ENCODE measurements around the gene SLC36A4. TPM values are rescaled to one million over a fixed set of nuclear protein-coding genes. Genes with fewer than 3 reads are reported as not detected.
"Not testable (repeated sequence)": the region's sequence is repeated elsewhere in the genome, so short reads cannot be mapped to it uniquely, and the experiment has no call there.

SLC36A4 gene
- polyA plus RNA-seq, 6 donors from 2014 or later, result 23.6 to 35.4 (median 34.0) TPM

DNA sequence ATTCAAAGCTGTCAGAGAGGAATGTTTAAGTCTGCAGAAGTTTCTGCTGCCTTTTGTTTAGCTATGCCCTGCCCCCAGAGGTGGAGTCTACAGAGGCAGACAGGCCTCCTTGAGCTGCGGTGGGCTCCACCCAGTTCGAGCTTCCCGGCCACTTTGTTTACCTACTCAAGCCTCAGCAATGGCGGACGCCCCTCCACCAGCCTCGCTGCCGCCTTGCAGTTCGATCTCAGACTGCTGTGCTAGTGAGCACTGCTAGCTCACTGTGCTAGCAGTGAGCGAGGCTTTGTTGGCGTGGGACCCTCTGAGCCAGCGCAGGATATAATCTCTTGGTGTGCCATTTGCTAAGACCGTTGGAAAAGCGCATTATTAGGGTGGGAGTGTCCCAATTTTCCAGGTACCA is 19.9 kb downstream of the SLC36A4 start:
- peaks cover 21 to 41% of the 10 kb centered on the region in 2 donors for H3K36me3 Mint-ChIP-seq
- H3K4me1 Mint-ChIP-seq, DNase-seq: not testable (repeated sequence)

DNA sequence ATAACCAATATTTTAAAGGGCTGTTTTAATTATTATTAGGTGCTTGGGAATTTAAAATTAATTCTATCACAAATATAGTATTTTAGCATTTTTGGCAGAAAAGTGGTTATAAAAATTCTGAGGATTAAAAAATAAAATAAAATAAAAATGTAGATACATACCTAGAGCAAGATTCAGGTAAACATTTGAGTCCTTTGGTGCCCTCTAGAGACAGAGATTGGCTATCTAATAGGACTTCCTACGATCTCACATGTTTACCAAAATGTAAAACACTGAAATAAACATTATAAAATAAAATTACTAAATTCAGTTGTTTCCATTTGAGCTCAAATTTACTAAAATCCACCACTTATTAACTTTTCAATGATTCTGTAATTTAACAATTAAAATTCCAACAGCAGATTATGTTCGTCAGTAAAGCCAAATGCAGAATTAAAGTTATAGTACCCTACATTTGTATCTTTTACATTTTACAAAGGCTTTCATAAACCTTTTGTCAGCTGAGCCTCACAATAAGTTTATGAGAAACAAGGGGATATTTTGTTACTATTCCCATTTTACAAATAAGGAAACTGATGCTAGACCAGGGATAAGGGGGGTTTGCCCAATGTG is 27.7 kb downstream of the SLC36A4 start:
- H3K9me3 Mint-ChIP-seq, result no peaks in the 10 kb centered on the region
- ATAC-seq (ENCODE audit: low read depth in 2 of 2) (no peak), DNase-seq (no peak)
- H3K36me3 Mint-ChIP-seq, result no peaks in the 10 kb centered on the region
- no peak overlapping the region for H3K4me3 Mint-ChIP-seq
- no peaks in the 10 kb centered on the region for H3K27me3 Mint-ChIP-seq
- no peak overlapping the region for H3K27ac Mint-ChIP-seq
- H3K4me1 Mint-ChIP-seq, result peaks cover 0 to 12% (median 0%) of the 10 kb centered on the region in 3 donors

More for the DNA sequence above, 19.9 kb downstream of the SLC36A4 start:
- not testable (repeated sequence) for H3K4me3 Mint-ChIP-seq; ATAC-seq (ENCODE audit: low read depth in 2 of 2); H3K27me3 Mint-ChIP-seq; H3K9me3 Mint-ChIP-seq
- H3K27ac Mint-ChIP-seq, result peak overlapping the region in 1 of 6 donors; percentile 72

DNA sequence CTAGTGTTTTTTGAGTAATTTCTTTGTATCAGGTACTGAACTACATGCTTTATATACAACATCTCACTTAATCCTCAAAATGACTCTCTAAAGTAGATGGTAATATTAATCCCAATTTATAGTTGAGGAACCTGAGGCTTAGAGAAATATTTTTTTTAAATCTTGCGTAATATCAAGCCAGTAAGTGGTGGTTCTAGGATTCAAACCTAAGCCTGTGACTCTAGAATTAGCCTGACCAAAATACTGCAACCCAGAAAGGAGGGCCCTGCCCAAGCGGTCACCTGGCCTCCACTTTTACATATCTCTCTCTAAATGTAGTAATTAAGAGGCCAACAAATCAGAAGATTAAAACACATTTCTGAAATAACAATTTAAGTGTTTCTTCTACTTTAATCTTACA is 28.6 kb downstream of the SLC36A4 start:
- no peak for ATAC-seq (ENCODE audit: low read depth in 2 of 2)
- DNase-seq, result no peak
- H3K4me1 Mint-ChIP-seq, result peaks cover 0 to 12% (median 0%) of the 10 kb centered on the region in 3 donors
- H3K4me3 Mint-ChIP-seq, result no peak overlapping the region
- no peaks in the 10 kb centered on the region for H3K27me3 Mint-ChIP-seq
- H3K36me3 Mint-ChIP-seq, result peaks cover 8 to 9% of the 10 kb centered on the region in 2 donors
- H3K9me3 Mint-ChIP-seq, result no peaks in the 10 kb centered on the region
- peak overlapping the region in 1 of 6 donors; percentile 18 for H3K27ac Mint-ChIP-seq

DNA sequence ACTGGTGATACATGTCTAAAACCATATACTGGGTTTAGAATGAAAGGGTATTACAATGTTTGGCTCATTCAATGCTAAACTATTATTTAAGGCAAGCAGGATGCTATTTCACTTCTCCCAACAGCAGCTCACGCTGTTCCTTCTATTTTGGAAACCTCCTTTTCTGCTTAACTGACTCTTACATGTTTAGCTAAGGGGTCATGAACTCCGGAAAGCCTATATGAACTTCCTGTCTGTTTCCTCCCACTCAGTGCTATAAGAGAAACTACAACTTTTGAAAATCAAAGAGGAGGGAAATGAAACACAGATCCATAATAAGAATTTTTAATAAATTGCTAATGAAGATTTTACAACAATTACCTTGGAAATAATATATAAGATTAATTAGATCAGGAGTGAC is 30.9 kb downstream of the SLC36A4 start:
- Mint-ChIP-seq H3K27me3 (no peaks in the 10 kb centered on the region), H3K9me3 (no peaks in the 10 kb centered on the region), H3K36me3 (peaks cover 13 to 17% of the 10 kb centered on the region in 2 donors), H3K4me3 (peak overlapping the region in 1 of 8 donors; percentile 6), H3K27ac (peak overlapping the region in 1 of 6 donors; percentile 7), H3K4me1 (peaks cover 0 to 12% (median 0%) of the 10 kb centered on the region in 3 donors)
- DNase-seq, result no peak
- no peak for ATAC-seq (ENCODE audit: low read depth in 2 of 2)

DNA sequence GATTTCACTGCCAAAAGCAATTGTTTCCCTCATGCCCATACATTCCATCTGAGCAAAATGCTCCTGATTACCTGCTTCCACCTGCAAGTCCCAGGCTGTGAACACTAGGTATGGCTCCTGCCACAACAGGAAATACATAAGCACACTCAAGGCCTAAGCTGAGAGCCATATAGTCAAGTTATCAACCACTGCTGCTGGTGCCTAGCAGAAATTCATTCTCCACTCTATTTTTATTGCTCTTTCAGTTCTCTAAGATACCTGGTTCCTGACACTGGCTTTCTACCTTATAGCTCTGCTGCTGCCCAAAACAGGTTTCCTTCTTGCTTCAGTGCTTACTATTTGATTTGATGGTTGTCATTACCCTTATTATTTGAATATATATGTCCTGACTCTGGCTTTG is 31.6 kb downstream of the SLC36A4 start:
- H3K36me3 Mint-ChIP-seq, result peaks cover 13 to 20% of the 10 kb centered on the region in 2 donors
- peak overlapping the region in 1 of 6 donors; percentile 7 for H3K27ac Mint-ChIP-seq

DNA sequence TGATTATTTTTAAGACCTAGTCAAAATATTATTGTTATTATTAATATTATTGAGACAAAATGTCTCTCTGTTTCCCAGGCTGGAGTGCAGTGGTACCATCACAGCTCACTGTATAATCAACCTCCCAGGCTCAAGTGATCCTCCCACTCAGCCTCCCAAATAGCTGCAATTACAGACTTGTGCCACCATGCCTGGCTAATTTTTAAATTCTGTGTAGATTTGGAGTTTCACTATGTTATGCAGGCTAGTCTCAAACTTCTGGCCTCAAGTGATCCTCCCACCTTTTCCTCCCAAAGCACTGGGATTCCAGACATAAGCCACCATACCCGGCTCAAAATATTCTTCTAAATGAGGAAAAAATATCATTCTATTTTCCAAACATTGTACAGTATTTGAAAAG is 37.0 kb downstream of the SLC36A4 start:
- Mint-ChIP-seq H3K27me3 (no peaks in the 10 kb centered on the region), H3K9me3 (peaks cover 0 to 14% (median 4%) of the 10 kb centered on the region in 7 donors), H3K36me3 (peaks cover 22 to 40% of the 10 kb centered on the region in 2 donors), H3K4me1 (no peaks in the 10 kb centered on the region), H3K4me3 (no peak overlapping the region), H3K27ac (no peak overlapping the region)
- DNase-seq (no peak), ATAC-seq (ENCODE audit: low read depth in 2 of 2) (no peak)

More for the DNA sequence above, 31.6 kb downstream of the SLC36A4 start:
- Mint-ChIP-seq H3K9me3 (no peaks in the 10 kb centered on the region), H3K4me1 (peaks cover 0 to 12% (median 0%) of the 10 kb centered on the region in 3 donors), H3K27me3 (no peaks in the 10 kb centered on the region), H3K4me3 (no peak overlapping the region)
- ATAC-seq (ENCODE audit: low read depth in 2 of 2) (no peak), DNase-seq (no peak)

DNA sequence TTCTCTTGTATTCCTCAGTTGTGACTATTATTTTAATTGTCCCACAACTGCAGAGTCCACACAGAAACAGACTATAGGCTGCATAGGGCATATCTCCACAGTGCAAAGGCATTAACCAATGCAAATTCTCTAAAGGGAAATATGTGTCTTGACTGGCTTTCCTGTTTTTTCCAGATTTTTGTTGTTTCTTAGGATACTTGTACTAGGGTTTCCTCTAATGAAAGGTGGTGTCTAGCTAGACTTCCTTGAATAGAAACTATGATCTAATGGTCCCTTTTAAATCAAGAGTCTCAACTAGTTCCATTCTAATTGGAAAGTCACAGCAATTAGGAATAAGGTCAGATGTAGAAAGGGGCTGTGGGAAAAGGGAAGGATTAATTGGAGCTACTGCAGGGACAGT is 37.6 kb downstream of the SLC36A4 start:
- H3K36me3 Mint-ChIP-seq, result peaks cover 22 to 40% of the 10 kb centered on the region in 2 donors
- DNase-seq (no peak), ATAC-seq (ENCODE audit: low read depth in 2 of 2) (no peak)
- no peak overlapping the region for H3K4me3 Mint-ChIP-seq
- no peaks in the 10 kb centered on the region for H3K27me3 Mint-ChIP-seq
- no peaks in the 10 kb centered on the region for H3K4me1 Mint-ChIP-seq
- H3K27ac Mint-ChIP-seq, result no peak overlapping the region
- H3K9me3 Mint-ChIP-seq, result peaks cover 0 to 18% (median 4%) of the 10 kb centered on the region in 7 donors

DNA sequence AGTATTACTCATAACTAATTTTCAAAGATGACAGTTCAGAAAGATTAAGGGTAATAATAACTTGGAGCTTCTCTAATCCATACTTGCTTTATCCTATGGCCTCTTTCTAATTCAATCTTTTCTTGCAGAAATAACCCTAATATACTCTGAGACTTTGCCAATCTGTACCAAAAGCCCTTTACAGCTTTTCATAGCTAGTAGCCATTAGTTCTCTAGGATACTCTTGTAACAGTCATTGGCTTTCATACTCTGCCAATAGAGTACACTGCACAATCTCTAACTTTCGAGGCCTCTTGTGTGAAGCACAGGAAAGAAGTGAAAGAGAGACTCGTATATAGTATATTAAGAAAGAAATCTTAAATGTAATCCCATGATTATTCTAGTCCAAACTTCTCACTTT is 38.1 kb downstream of the SLC36A4 start:
- H3K4me1 Mint-ChIP-seq, result no peaks in the 10 kb centered on the region
- no peak overlapping the region for H3K27ac Mint-ChIP-seq
- H3K36me3 Mint-ChIP-seq, result peaks cover 20 to 37% of the 10 kb centered on the region in 2 donors
- H3K4me3 Mint-ChIP-seq, result no peak overlapping the region
- no peak for DNase-seq
- peaks cover 0 to 18% (median 4%) of the 10 kb centered on the region in 7 donors for H3K9me3 Mint-ChIP-seq
- no peak for ATAC-seq (ENCODE audit: low read depth in 2 of 2)
- no peaks in the 10 kb centered on the region for H3K27me3 Mint-ChIP-seq

DNA sequence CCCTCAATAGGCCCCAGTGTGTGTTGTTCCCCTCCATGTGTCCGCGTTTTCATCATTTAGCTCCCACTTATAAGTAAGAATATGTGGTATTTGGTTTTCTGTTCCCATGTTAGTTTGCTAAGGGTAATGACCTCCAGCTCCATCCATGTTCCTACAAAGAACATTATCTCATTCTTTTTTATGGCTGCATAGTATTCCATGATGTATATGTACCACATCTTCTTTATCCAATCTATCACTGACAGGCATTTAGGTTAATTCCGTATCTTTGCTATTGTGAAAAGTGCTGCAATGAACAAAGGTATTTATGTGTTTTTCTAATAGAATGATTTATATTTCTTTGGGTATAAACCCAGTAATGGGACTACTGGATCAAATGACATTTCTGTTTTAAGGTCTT is 42.1 kb downstream of the SLC36A4 start:
- no peak overlapping the region for H3K4me3 Mint-ChIP-seq
- peaks cover 0 to 27% of the 10 kb centered on the region in 2 donors for H3K36me3 Mint-ChIP-seq
- DNase-seq (no peak), ATAC-seq (ENCODE audit: low read depth in 2 of 2) (no peak)
- peaks cover 0 to 18% (median 4%) of the 10 kb centered on the region in 7 donors for H3K9me3 Mint-ChIP-seq
- no peaks in the 10 kb centered on the region for H3K4me1 Mint-ChIP-seq
- no peaks in the 10 kb centered on the region for H3K27me3 Mint-ChIP-seq
- H3K27ac Mint-ChIP-seq, result no peak overlapping the region

DNA sequence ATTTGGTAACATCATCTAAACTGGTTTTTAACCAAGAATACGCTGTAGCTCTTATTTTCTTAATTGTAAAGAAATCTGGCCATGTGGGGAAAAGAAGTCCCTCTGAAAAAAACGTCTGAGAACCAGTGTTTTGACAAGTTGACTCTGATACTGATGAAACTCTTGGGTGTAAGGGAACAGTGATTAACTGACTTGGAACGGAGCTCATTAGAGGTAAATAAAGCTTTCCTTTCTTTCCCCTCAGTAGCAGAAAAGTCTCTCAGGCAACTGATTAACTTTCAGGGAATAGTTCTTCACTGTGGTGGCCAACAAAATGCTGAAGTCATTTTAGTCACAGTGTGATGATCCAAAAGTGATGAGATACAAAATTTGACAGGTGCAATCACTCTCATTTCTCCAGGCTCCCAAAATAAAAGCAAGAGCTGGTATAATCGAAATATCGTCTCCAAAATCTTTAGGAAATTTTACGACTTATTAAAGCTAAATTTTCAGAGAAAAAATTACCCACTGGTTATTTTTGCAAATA is 52.3 kb downstream of the SLC36A4 start:
- no peaks in the 10 kb centered on the region for H3K27me3 Mint-ChIP-seq
- H3K27ac Mint-ChIP-seq, result no peak overlapping the region
- H3K4me3 Mint-ChIP-seq, result no peak overlapping the region
- no peaks in the 10 kb centered on the region for H3K4me1 Mint-ChIP-seq
- ATAC-seq (ENCODE audit: low read depth in 2 of 2), result no peak
- no peak for DNase-seq
- peaks cover 0 to 12% of the 10 kb centered on the region in 2 donors for H3K36me3 Mint-ChIP-seq
- peaks cover 0 to 3% (median 0%) of the 10 kb centered on the region in 7 donors for H3K9me3 Mint-ChIP-seq

DNA sequence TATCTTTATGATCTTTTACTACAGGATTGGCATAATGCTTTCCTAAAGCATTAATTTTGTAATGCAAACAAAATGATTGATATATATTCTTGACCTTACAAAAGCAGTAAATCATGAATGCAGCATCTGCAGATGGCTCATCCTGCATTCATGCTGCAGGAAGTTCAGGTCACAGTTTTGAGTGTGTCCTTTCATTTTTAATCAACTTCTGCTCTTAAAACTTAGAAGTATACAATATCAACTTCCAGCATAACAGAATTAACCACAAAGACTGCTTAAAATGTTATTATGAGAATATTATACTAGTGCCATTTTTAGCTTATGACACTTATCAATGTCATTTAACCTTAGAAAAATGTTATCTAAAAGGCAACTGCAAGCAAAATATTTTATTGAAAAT is 54.0 kb downstream of the SLC36A4 start:
- Mint-ChIP-seq H3K4me3 (no peak overlapping the region), H3K27ac (no peak overlapping the region), H3K36me3 (peaks cover 0 to 6% of the 10 kb centered on the region in 2 donors), H3K27me3 (no peaks in the 10 kb centered on the region), H3K4me1 (no peaks in the 10 kb centered on the region), H3K9me3 (peaks cover 0 to 3% (median 0%) of the 10 kb centered on the region in 7 donors)
- DNase-seq (no peak), ATAC-seq (ENCODE audit: low read depth in 2 of 2) (no peak)

DNA sequence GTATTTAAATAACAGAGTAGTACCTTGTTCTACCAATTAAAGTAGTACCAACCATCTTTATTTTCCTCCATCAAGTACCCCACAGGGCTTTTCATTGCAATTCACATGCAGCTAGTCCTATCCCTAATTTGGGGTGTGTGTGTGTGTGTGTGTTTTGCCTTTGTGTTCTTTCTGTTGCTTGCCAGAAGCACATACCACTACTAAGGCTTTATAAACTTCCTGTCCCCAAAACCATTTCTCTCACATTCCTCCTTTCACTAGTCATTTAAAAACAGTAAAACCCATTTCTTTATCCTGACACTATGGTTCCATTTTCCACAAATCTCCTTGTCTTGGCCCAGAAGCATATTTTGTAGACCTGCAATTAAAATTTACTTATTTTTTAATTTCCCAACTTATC is 54.6 kb downstream of the SLC36A4 start:
- Mint-ChIP-seq H3K27ac (no peak overlapping the region), H3K4me1 (no peaks in the 10 kb centered on the region)
- no peak for ATAC-seq (ENCODE audit: low read depth in 2 of 2)

DNA sequence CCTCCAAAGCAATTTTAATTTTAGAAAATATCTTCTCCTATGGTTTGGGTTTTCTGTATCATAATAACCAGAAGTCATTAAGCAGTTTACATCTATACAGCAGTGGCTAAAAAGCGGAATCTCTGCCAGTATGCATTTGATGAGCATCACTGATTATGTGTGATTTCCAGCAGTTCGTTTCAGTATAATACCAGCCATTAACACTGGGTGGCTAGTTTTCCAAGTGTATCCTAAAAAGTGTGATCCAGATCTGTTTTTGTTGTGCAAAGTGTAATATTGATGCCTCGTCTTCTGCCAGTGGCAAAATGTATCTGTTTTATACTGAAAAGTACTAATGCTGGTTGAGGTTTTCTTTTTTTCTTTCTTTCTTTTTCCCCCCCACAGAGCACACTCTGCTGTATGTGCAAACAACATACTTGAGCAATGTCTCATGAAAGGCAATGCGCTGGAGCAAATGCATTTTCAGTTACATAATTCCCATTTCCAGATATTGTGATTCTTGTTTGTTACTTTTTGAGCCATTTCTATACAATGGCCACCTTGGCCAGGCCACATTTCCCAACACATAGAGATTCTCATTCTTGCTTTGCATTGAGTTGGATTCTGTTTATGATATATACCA is 64.2 kb downstream of the SLC36A4 start:
- Mint-ChIP-seq H3K4me1 (peaks cover 0 to 4% (median 0%) of the 10 kb centered on the region in 3 donors), H3K9me3 (peaks cover 0 to 2% (median 0%) of the 10 kb centered on the region in 7 donors), H3K27ac (no peak overlapping the region), H3K27me3 (peaks cover 0 to 2% (median 0%) of the 10 kb centered on the region in 3 donors), H3K4me3 (no peak overlapping the region), H3K36me3 (no peaks in the 10 kb centered on the region)
- DNase-seq (no peak), ATAC-seq (ENCODE audit: low read depth in 2 of 2) (no peak)

More for the DNA sequence above, 54.6 kb downstream of the SLC36A4 start:
- Mint-ChIP-seq H3K36me3 (peaks cover 0 to 5% of the 10 kb centered on the region in 2 donors), H3K9me3 (peaks cover 0 to 3% (median 0%) of the 10 kb centered on the region in 7 donors), H3K27me3 (no peaks in the 10 kb centered on the region), H3K4me3 (no peak overlapping the region)
- no peak for DNase-seq

DNA sequence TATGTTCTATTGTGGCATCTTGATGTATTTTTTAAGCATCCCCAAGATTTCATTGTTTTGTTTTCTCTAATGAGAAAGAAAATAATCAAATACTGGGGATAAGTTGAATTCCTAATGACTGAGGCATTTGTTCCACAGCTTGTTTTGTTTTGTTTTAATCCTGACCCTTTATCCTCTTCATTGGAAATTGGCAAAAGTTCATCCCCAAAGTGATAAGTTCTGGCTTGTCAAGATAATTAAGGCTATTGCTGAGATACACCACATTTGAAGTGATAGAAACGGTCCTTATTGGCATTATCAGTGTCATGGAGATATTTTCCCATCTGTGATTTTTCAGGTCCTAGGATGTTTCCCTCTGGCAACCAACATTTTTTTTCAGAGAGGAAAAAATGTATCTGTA is 65.0 kb downstream of the SLC36A4 start:
- no peak for ATAC-seq (ENCODE audit: low read depth in 2 of 2)
- Mint-ChIP-seq H3K4me3 (no peak overlapping the region), H3K36me3 (no peaks in the 10 kb centered on the region), H3K9me3 (peaks cover 0 to 2% (median 0%) of the 10 kb centered on the region in 7 donors), H3K4me1 (peaks cover 0 to 4% (median 0%) of the 10 kb centered on the region in 3 donors), H3K27me3 (peaks cover 0 to 6% (median 0%) of the 10 kb centered on the region in 3 donors), H3K27ac (peak overlapping the region in 1 of 6 donors; percentile 34)
- DNase-seq, result no peak
